Activated CD4-positive, CD25-positive, alpha-beta regulatory T cell treated with anti-CD3 and anti-CD28 coated beads, Interleukin-2, amount 50 U/mL, for 16 hours (primary cell): Measurements from ENCODE around the gene BBS10.
"Not testable (repeated sequence)": the region's sequence is repeated elsewhere in the genome, so short reads cannot be mapped to it uniquely, and the experiment has no call there.

ENCODE experiments used
- DNase-seq: peaks from one replicate; pipeline ENCODE4 v3.0.0-alpha.2; 2020; ENCODE audit warnings: low read depth, low spot score

The BBS10 gene

GRCh38 chr12:76348079-76348901, at the start of gene BBS10:
Gene BBS10, minus strand, starts transcription at chr12:76348415. Its CDS starts 57 bp downstream, at chr12:76348358.
- DNase-seq = peak; percentile 70

GRCh38 chr12:76391461-76391860, 43.2 kb upstream of the BBS10 start:
- DNase-seq = no peak

GRCh38 chr12:76387614-76388013, 39.4 kb upstream of the BBS10 start:
- DNase-seq = no peak

- DNase-seq = no peak
Observed at GRCh38 chr12:76384560-76384959, 36.3 kb upstream of the BBS10 start.

GRCh38 chr12:76383988-76384387, 35.8 kb upstream of the BBS10 start:
- no peak for DNase-seq

- no peak for DNase-seq
Observed at GRCh38 chr12:76379261-76379660, 31.0 kb upstream of the BBS10 start.

GRCh38 chr12:76376876-76377275, 28.7 kb upstream of the BBS10 start:
- not testable (repeated sequence) for DNase-seq

GRCh38 chr12:76375939-76376338, 27.7 kb upstream of the BBS10 start:
- DNase-seq = no peak

GRCh38 chr12:76375470-76375869, 27.3 kb upstream of the BBS10 start:
- no peak for DNase-seq

GRCh38 chr12:76374386-76375020, 26.3 kb upstream of the BBS10 start:
- DNase-seq = no peak

- DNase-seq = no peak
Observed at GRCh38 chr12:76368230-76368629, 20.0 kb upstream of the BBS10 start.

- no peak for DNase-seq
Observed at GRCh38 chr12:76366163-76366562, 17.9 kb upstream of the BBS10 start.

GRCh38 chr12:76364131-76364530, 15.9 kb upstream of the BBS10 start:
- DNase-seq = not testable (repeated sequence)

GRCh38 chr12:76360316-76360715, 12.1 kb upstream of the BBS10 start:
- DNase-seq = no peak

- DNase-seq = no peak
Observed at GRCh38 chr12:76356071-76356470, 7.9 kb upstream of the BBS10 start.

- DNase-seq = no peak
Observed at GRCh38 chr12:76346798-76347420, 1.3 kb downstream of the BBS10 start.

- no peak for DNase-seq
Observed at GRCh38 chr12:76346236-76346635, 2.0 kb downstream of the BBS10 start.

- DNase-seq = no peak
Observed at GRCh38 chr12:76345569-76345968, 2.6 kb downstream of the BBS10 start.

- DNase-seq = no peak
Observed at GRCh38 chr12:76341436-76342030, 6.7 kb downstream of the BBS10 start.

GRCh38 chr12:76340680-76341435, 7.4 kb downstream of the BBS10 start:
- no peak for DNase-seq

GRCh38 chr12:76337583-76337982, 10.6 kb downstream of the BBS10 start:
- no peak for DNase-seq

GRCh38 chr12:76332606-76333005, 15.6 kb downstream of the BBS10 start:
- no peak for DNase-seq
